Heart right ventricle (tissue), 16 donors: Measurements from ENCODE around the gene CD200R1L. TPM values are rescaled to one million over a fixed set of nuclear protein-coding genes. Genes with fewer than 3 reads are reported as not detected.

Experiments used
- ATAC-seq, 8 donors: fragments of 200-7000 bp; cut with Tn5 transposase; one replicate each; pipeline ENCODE4 v1.9.1; 2020; ENCODE audit warnings: mild to moderate bottlenecking in 8 of 8, moderate library complexity in 8 of 8, moderate number of reproducible peaks in 1 of 8
- DNase-seq, 2 donors: peaks; one replicate each; pipeline ENCODE4 v3.0.0-alpha.2; 2020
- H3K27ac ChIP-seq, 10 donors: fragments of 200-600 bp; sonication (generic) in 2 of 10; one replicate each; pipeline versions ENCODE4 v1.5.0 to v1.8.0; 2020 to 2022; ENCODE audit warnings: mild to moderate bottlenecking in 3 of 10
- H3K27me3 ChIP-seq, 7 donors: fragments of 200-600 bp; one replicate each; pipeline ENCODE4 v1.8.0; 2021 to 2022; ENCODE audit warnings: mild to moderate bottlenecking in 2 of 7
- H3K36me3 ChIP-seq, 9 donors: fragments of 200-600 bp; sonication (generic) in 1 of 9; one replicate each; pipeline versions ENCODE4 v1.5.0 to v1.8.0; 2020 to 2022; ENCODE audit warnings: mild to moderate bottlenecking in 2 of 9
- H3K4me1 ChIP-seq, 9 donors: fragments of 200-600 bp; sonication (generic) in 1 of 9; one replicate each; pipeline versions ENCODE4 v1.5.0 to v1.8.0; 2020 to 2022; ENCODE audit warnings: mild to moderate bottlenecking in 4 of 9
- H3K4me3 ChIP-seq, 10 donors: fragments of 200-600 bp; sonication (generic) in 2 of 10; one replicate each; pipeline versions ENCODE4 v1.5.0 to v1.8.0; 2020 to 2022; ENCODE audit warnings: mild to moderate bottlenecking in 7 of 10, moderate library complexity in 2 of 10
- H3K9me3 ChIP-seq, 11 donors: fragments of 200-600 bp in 10 of 11; sonication (generic) in 2 of 11; one replicate each; pipeline versions ENCODE4 v1.5.0 to v1.8.0; 2013 to 2022; ENCODE audit warnings: mild to moderate bottlenecking in 2 of 11, control low read depth in 1 of 11, moderate library complexity in 1 of 11
- CTCF ChIP-seq, 9 donors: fragments of 200-600 bp; sonication (generic) in 2 of 9; IDR thresholded peaks; one replicate each; pipeline versions ENCODE4 v1.5.0 to v1.8.0; 2021 to 2022; ENCODE audit warnings: antibody characterized with exemption in 9 of 9, mild to moderate bottlenecking in 5 of 9, moderate library complexity in 1 of 9
- WGBS, 2 donors: extraction: QIAGEN DNeasy Blood & Tissue Kit; methylation state at CpG; one replicate each; pipeline ENCODE4 v1.1.7; 2013; ENCODE audit warnings: inconsistent platforms in 1 of 2; 5-methylcytosine and 5-hydroxymethylcytosine counted together
- intact Hi-C, 10 donors: fragments of 100-400 bp; cut with DNase I; formaldehyde crosslinking; loops; one replicate each; pipeline versions ENCODE4 v1.11.1 to v1.14.2; 2022
- polyA plus RNA-seq, 2 donors: library from polyadenylated mRNA; stranded (reverse); fragments of 200-250 nt; gene quantifications; one replicate each; pipeline ENCODE4 v1.2.3, GENCODE V29; 2013
- total RNA-seq, 10 donors: library from RNA; stranded (reverse); fragmentation: NEBNext Ultra II Directional in 3 of 10; extraction: Animal tissue kit (Norgen Biotek cat#: 25700) in 3 of 10; gene quantifications; one replicate each; pipeline versions ENCODE4 v1.2.1 to v1.2.4, GENCODE V29; 2021 to 2023
- donor health status: Arrhythmogenic right ventricular cardiomyopathy.
- donor health status: ischemic (EF 13 %, LVEDD 7.1; RV severe dilation, severe dysfunction).
- donor health status: healthy with polysubstance abuse.
- donor health status: DM: no; HTN: yes; CAD: no.
- donor health status: DM: no; HTN: no; CAD: no.
- donor health status: ischemic (EF 25% LVEDD 6.9; RV normal size, moderate dysfunction).
- donor health status: ischemic (EF 25% LVEDD 5.7; RV mildly dilated, moderate dysfunction).
- donor health status: healthy.
- donor health status: DM: yes; HTN: yes; CAD: no.
- donor health status: Ischemic cardiomyopathy.
- donor health status: ischemic (EF 35%, LVEDD 5.7; RV mildly dilated, moderate dysfunction).
- donor health status: nonischemic (EF 11% LVEDD 7.7; RV severe dilation, severe dysfunction).
- donor health status: DM: yes; HTN: yes; CAD: no.
- donor health status: PGD.
- donor health status: ischemic (EF 29% LVEDD 5.4; RV normal size, mild dysfunction).
- donor health status: nonischemic (EF 23%, LVEDD 6.1; RV moderate dilation, normal function).

CD200R1L gene
- total and polyA plus RNA-seq, 12 donors: not detected

- H3K27me3 ChIP-seq: no peaks in the 10 kb centered on the region
- H3K4me3 ChIP-seq: no peak overlapping the region
- H3K9me3 ChIP-seq: no peaks in the 10 kb centered on the region
- TF ChIP-seq CTCF (IDR thresholded peaks at IDR 0.05): no peak
- intact Hi-C loops: loop anchor here in 1 of 10 donors (5.0 kb wide), 1 partner anchor 43 kb away; no protein-coding TSS in a partner anchor
- DNase-seq: no peak
- H3K36me3 ChIP-seq: no peaks in the 10 kb centered on the region
- ATAC-seq: no peak
- 73 to 81% methylated on average over 1 of the region's 1 CpG for WGBS, 2 donors
- H3K4me1 ChIP-seq: peaks cover 0 to 49% (median 0%) of the 10 kb centered on the region in 9 donors
- H3K27ac ChIP-seq: peak overlapping the region in 2 of 10 donors; percentile 3 to 54
Measured at GRCh38 chr3:112769286-112769978, 77.2 kb downstream of the CD200R1L start.

- no peak overlapping the region for H3K27ac ChIP-seq
- no peaks in the 10 kb centered on the region for H3K36me3 ChIP-seq
- no peak overlapping the region for H3K4me3 ChIP-seq
- ATAC-seq (no peak), DNase-seq (no peak)
- no peaks in the 10 kb centered on the region for H3K9me3 ChIP-seq
- intact Hi-C loops: loop anchor here in 1 of 10 donors (5.0 kb wide), 1 partner anchor 45 kb away; no protein-coding TSS in a partner anchor
- H3K4me1 ChIP-seq: peaks cover 0 to 39% (median 0%) of the 10 kb centered on the region in 9 donors
- H3K27me3 ChIP-seq: no peaks in the 10 kb centered on the region
- 88 to 91% methylated on average over 2 of the region's 2 CpGs for whole genome bisulfite sequencing, 2 donors
- no peak for TF ChIP-seq CTCF (IDR thresholded peaks at IDR 0.05)
Measured at GRCh38 chr3:112767777-112768176, 78.9 kb downstream of the CD200R1L start.

GRCh38 chr3:112767177-112767576, 79.5 kb downstream of the CD200R1L start:
- ATAC-seq: peak in 6 of 8 donors; percentile 43 to 77 (median 59)

More at GRCh38 chr3:112767177-112767576, 79.5 kb downstream of the CD200R1L start:
- Histone ChIP-seq H3K9me3 (no peaks in the 10 kb centered on the region), H3K36me3 (no peaks in the 10 kb centered on the region), H3K4me3 (no peak overlapping the region), H3K4me1 (peaks cover 0 to 39% (median 0%) of the 10 kb centered on the region in 9 donors), H3K27ac (no peak overlapping the region), H3K27me3 (no peaks in the 10 kb centered on the region)
- DNase-seq: no peak
- intact Hi-C loops: loop anchor here in 1 of 10 donors (5.0 kb wide), 1 partner anchor 45 kb away; no protein-coding TSS in a partner anchor
- 81 to 88% methylated on average over 2 of the region's 2 CpGs for WGBS, 2 donors
- TF ChIP-seq CTCF (IDR thresholded peaks at IDR 0.05): peak in 1 of 9 donors; percentile 12

Other genes starting within 250 kb of the CD200R1L start
- gene CCDC80, start 205.7 kb downstream of the CD200R1L start, total RNA-seq: 100 to 1,000 TPM in 5 of 10 donors, 10 to 100 TPM in 5; 38.6 to 223 (median 99.3) TPM
- gene CCDC80, start 205.7 kb downstream of the CD200R1L start, polyA plus RNA-seq: 10 to 100 TPM; 19.8 to 28.7 TPM
- gene CD200R1, start 128.2 kb upstream of the CD200R1L start, total RNA-seq: 1 to 10 TPM in 4 of 10 donors, under 1 TPM in 6; 0.13 to 2.6 (median 0.52) TPM
- gene CD200R1, start 128.2 kb upstream of the CD200R1L start, polyA plus RNA-seq: under 1 TPM; 0.07 to 0.16 TPM
- 10 to 100 TPM; 19.7 to 31.3 (median 26.3) TPM for gene GTPBP8, start 144.1 kb upstream of the CD200R1L start, total RNA-seq
- 10 to 100 TPM in 1 of 2 donors, 1 to 10 TPM in 1; 4.7 to 16.1 TPM for gene GTPBP8, start 144.1 kb upstream of the CD200R1L start, polyA plus RNA-seq